ENCODE measurements around the gene RANBP9.

The RANBP9 gene

DNA sequence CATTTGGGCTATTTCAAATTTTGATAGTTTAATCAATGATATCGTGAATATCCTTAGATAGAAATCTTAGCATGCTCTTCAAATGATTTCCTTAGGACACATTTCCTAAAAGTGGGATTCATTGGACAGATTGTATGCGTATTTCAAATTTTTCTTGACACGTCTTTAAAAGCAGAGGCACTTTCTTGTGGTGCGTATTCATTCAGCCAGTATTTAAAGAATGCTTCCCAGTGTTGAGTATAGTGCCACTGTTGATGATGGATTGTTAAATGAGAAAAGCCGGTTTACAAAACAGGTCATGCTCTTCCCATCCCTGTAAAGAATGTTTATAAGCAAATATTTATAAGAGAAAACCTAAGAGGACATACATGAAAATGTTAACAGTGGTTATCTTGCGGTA is 111.6 kb downstream of the RANBP9 start:
- DNase-seq (ENCODE audit: low read depth), result no peak

DNA sequence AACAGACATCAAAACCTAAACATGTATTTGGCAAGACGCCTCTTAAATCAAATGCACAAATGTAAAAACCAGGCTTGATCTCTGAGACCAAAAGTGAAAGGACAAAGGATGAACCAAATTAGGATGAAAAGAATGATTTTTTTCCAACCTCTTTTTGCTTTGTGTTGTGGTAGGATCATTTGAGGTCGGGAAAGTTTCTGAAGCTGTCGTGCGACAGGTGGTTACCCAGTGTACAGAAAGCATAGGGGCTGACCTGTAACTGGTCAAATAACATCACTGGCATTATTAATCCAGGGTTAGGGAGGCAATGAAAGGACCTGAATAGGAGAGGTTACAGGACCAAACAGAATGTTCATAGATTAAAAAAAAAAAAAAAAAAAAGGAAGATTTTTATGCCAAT is 114.6 kb downstream of the RANBP9 start:
- no peak for DNase-seq (ENCODE audit: low read depth)

DNA sequence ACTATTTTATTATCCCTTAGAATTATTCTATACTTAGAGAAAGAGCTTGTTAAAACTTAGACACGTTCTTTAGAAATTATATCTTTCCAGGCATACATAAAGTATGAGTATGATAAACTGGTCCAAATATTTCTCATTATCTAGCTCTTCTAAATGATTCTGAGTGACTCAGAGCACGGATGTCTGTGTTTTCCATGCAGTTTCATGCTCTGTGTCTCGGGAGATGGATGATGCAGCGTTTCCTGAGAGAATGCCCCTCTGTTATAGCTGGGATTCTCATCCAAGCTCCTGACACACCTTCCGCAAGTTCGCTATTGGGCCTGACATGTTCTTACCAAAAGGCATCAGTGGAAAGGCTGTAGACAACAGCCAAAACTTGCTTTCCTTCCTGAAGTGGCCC is 117.9 kb downstream of the RANBP9 start:
- no peak for DNase-seq (ENCODE audit: low read depth)

DNA sequence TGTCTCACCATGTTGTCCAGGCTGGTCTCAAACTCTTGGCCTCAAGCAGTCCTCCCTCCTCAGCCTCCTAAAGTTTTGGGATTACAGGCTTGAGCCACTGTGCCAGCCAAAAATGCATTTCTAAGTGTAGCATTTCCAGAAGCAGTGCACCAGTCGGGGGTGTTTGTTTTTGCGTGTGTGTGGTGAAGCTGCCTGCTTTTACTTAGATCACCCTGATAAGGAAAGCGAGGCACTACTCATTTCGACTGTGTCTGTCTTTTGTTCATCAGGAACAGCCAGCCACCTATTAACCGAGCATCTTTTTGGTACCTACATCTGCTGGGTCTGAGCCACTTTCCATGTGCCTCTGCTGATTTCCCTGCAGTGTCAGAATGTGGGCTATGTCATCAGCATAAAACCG is 118.5 kb downstream of the RANBP9 start:
- no peak for DNase-seq (ENCODE audit: low read depth)

DNA sequence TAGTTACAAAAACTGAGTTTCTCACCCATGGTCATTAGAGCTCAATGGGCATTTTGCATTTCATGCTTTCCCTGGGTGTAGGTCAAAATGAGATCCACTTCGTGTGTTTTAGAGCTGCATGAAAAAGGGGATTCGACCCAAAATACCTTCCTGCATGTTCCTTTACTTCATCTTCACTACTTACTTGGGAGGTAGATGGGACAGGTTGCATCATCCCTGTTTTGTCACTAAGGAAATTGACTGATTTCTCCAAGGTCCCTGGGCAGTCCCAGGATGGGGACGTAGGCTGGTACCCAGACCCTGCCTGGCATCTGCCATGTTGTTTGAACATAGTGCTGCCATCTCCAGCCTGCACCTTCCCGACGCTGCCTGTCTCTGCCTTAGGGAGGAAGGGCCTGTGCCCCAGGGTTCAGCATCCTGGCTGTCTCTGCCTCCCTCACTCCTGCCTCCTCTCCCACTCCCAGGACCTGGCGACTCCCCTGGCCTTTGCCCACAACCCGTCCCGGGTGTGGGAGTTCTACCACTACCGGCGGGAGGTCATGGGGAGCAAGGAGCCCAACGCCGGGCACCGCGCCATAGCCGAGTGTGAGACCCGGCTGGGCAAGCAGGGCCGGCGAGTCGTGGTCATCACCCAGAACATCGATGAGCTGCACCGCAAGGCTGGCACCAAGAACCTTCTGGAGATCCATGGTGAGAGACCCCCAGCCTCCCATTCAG is 120.3 kb downstream of the RANBP9 start:
- DNase-seq (ENCODE audit: low read depth), result no peak

DNA sequence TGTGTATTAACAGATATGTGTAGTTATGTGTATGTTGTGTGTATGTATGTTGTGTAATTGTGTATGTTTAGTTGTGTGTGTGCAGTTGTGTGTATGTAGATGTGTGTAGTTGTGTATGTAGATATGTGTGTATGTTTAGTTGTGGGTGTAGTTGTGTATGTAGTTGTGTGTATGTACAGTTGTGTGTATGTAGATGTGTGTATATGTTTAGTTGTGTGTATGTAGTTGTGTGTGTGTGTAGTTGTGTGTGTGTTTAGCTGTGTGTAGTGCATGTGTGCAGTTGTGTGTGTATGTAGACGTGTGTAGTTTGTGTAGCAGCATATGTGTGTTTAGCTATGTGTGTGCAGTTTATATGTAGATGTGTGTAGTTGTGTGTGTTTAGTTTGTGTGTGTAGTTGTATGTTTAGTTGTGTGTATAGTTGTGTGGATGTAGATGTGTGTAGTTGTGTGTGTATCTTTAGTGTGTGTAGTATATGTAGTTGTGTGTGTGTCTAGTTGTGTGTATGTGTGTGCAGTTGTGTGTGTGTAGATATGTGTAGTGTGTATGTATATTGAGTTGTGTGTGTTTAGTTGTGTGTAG is 121.0 kb downstream of the RANBP9 start:
- no peak for DNase-seq (ENCODE audit: low read depth)

DNA sequence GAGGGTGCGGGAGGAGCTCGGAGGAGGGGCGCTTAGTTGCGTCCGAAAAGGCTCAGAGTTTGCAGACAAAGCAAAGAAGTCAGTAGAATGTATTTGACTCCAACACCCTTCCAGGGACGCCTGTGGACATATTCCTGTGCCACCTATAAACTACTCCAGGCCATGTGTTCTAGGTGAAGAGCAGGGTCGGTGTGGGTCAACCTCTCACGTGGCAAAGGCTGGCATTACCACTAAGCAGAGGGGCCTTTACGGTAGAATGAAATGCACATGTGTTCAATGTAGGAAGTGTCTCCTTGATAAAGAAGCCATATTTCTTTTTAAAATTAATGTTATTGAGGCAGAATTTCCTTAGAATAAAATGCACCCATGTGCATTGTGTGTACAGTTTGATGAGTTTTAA is 121.8 kb downstream of the RANBP9 start:
- DNase-seq (ENCODE audit: low read depth), result no peak

DNA sequence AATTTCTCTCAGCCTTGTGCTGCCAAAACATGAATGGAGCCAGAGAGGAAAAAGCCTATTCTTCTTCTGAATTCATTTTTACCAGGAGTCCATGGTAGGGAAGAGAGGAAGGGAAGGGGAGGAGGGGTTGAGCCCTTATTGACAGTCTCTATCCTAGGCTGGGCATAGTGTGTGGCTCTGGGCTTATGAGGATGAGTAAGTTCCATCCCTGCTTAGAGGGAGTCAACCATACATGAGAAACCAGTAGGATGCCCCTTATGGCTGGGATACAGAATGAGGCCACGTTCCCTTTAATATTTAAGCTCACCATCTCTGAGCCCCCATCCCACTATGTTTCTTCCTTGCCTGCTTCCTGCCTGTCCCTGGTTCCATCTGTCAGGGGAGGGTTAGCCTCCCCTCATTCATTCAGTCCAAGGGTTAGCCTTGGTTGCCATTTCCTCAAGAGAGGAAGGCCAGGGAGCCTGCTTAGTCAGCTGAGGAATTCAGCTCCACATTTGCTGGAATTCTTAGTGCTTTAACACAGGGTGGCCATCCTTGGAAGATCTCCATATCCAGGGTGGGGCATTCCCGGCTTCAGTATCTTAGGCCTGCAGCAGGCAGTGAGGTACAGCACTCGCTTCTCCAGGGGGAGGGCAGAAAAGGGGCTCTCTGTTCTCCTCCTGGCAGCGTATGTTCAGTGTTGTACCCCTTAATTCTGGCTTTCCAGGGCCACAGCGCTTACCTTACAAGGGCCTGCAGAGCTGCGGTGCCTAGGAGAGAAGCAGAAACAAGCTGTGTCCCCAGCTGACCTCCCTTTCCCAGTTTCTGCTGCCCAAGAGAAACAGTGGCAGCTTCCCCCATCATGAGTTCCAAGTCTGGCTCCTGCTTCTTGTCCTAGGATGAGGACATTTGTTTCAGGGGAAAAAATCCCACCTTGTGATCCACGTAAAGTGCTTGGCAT is 124.8 kb downstream of the RANBP9 start:
- DNase-seq (ENCODE audit: low read depth), result no peak

DNA sequence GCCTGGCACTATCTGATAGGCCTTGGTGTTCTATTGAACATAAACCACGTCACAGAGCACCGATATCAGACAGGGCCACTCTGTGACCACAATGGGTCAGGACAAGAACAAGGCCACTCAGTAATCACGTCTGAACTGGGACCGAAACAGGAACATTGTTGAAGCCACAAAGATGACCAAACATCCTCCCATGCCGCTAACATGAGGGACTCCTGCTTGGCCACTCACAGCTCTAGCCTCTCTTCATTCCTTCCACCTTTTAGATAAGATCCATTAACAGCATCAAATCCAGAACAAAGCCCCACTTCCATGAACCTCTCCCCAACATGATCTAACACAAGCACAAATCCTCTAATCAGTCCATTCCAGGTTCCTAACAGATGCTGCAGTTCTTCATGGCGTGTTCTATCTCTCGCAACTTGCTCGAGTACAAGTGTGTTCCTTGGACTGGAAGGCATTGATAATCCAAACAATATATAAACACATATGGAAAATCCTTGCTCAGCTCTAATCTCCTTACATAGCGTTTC is 129.9 kb downstream of the RANBP9 start:
- DNase-seq (ENCODE audit: low read depth), result no peak

DNA sequence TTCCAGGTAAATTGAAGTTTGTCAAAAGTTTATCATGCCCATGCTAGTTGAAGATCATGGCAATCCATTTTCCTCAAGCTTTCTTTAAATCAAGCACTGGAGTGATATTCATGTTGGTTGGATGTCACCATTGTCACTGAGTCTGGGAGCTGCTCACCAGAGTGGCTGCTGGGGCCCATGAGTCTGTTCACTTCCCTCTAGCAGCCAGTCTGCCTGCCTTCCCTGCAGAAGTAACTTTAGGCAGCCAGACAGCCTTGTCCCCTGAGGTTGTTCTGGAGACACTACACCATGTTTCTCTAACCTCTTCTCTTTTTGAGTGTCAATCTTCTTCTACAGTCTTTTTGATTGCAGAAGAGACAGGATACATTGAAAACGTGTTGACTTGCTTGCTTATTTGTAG is 131.7 kb downstream of the RANBP9 start:
- no peak for DNase-seq (ENCODE audit: low read depth)

DNA sequence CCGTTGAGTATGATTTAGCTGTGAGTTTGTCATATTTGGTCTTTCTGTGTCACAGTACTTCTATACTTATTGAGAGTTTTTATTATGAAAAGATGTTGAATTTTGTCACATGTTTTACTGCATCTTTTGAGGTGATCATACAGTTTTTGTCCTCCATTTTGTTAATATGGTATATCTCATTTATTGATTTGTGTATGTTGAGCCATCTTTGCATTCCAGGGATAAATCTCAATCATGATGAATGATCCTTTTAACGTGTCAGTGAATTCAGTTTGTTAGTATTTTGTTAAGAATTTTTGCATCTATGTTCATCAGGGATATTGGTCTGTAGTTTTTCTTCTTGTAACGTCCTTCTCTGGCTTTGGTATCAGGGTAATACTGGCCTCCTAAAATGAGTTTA is 133.7 kb downstream of the RANBP9 start:
- no peak for DNase-seq (ENCODE audit: low read depth)

DNA sequence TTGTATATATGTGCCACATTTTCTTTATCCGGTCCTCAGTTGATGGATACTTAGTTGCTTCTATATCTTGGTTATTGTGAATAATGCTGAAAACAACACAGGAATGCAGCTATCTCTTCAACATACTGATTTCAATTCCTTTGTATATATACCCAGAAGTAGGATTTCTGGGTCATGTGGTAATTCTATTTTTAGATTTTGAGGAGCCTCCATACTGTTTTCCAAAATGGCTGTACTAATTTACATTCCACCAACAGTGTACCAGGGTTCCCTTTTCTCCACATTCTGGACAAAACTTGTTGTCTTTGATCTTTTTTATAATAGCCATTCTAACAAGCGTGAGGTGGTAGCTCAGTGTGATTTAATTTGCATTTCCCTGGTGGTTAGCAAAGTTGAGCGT is 135.6 kb downstream of the RANBP9 start:
- DNase-seq (ENCODE audit: low read depth), result no peak

DNA sequence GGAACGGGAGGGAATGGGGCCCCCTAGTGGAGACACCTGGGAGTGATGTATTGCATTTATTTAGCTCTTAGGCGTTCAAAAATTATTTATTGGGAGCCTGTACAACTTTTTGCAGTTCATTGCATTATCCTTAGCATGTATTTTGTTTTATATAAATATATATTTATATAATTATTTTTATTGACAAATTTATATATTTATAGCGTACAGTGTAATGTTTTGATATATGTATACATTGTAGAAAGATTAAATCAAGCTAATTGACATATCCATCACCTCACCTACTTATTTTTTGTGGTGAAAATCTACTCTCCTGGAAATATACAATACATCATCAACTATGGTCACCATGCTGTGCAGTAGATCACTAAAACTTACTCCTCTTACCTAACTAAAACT is 136.3 kb downstream of the RANBP9 start:
- no peak for DNase-seq (ENCODE audit: low read depth)

DNA sequence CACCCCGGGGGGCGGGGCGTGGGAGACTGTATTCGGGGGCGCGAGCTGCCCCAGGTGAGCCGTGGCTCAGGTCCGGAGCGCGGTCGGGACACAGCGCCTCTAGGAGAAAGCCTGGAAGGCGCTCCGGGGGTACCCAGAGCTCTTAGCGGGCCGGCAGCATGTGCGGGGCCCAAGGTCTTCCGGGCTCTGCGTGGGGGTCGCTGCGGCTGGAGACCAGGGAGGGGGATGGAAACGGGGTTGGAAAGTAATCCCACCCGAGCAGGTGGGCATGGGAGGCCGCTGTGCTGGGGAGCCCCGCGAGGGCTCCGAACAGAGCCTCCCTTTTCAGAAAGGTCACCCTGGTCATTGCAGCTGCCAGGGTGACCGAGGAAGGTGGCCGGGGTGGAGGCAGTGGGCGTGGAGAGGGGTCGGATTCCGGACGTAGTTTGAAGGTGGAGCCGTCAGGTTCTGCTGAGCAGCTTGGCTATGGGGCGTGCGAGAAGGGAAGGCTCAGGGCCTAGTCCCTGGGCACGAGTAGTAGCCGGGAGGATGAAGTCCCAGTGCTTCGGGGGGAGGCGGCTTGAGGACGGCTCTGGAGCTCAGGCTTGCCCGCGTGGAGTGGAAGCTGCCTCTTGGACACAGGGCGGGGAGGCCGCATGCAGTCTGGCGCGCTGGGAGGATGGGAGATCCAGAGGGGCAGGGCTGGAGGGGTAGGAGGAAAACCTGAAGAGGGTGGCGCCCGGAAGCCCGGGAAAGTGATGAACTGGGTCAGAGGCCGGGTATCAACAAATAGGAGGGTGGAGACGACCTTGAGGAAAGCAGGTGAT is 136.9 kb downstream of the RANBP9 start, which contains the start of gene SIRT5:
TSS of gene SIRT5 (plus strand) at position 31 of the 806 bp plus-strand sequence. CDS start 9,510 bp downstream, outside the sequence.
- peak; percentile 65 for DNase-seq (ENCODE audit: low read depth)

DNA sequence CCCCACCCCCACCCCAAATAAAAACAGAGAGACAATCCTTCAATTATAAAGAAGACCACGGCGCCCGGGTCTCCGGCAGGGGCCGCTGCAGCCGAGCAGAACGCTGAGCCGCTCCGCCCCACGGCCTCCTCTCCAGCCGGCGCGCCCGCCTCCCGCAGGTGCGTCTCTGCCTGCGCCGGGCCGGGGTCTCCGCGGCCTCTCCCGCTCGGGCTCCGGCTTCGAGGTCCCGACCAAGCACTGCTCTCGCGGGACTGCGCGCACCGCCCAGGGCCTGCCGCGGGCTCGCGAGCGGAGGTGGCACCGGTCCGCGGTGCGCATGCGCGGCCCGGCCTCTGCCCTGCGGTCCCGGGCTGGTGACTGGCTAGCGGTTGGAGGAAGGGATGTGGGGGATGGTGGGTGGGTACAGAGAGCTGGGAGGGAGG is 137.5 kb downstream of the RANBP9 start:
- peak; percentile 67 for DNase-seq (ENCODE audit: low read depth)

DNA sequence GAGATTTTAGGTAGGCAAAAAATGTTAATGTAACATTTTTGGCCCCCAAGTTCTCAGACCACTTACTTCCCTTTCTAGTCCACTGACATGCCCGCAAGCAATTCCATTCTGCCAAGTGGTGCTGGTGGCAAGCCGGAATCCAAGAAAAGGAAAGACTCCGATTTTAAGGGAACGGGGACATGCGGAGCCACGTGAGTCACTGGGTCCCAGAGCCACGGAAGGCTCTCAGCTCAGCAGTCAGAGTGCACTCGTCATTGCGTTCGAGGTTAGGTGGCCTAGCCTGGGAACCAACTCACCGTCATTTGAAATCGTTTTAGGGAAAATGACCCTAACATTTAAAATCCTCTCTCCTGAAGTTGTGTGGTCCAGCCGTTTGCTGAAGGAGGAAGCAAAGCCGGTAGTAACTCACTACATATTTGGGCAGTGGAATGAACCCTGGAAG is 137.9 kb downstream of the RANBP9 start:
- DNase-seq (ENCODE audit: low read depth), result no peak

DNA sequence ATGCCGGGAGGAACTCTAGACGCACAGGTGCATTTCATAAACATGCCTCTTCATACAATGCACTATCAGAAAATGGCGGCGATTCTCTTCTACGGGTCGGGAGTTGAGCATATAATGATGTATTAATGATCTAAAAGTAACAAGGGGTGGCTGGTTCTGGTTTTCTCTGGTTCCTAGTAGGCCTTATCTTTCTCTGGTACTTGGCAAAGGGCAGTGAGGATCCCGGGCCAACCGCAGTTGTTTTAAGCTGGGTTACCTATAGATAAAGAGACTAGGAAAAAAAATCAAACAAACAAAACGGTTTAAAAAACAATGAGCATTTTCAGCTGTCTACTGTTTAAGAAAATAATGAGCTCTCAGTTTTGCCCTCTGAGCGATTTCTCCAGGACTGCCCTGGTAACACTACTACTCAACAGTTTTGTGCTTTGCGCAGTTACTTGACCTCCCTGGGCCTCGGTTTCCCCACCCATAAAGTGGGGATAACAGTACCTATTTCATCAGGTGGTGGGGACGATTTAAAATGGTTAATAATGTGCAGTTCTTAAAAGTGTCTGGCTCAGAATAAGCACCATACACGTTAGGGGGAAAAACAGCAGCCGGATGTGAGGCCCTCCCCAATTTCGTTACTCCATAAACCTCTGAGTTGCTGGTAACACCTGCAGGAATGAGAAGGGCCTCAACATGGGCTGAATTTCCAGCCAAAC is 138.5 kb downstream of the RANBP9 start:
- no peak for DNase-seq (ENCODE audit: low read depth)

DNA sequence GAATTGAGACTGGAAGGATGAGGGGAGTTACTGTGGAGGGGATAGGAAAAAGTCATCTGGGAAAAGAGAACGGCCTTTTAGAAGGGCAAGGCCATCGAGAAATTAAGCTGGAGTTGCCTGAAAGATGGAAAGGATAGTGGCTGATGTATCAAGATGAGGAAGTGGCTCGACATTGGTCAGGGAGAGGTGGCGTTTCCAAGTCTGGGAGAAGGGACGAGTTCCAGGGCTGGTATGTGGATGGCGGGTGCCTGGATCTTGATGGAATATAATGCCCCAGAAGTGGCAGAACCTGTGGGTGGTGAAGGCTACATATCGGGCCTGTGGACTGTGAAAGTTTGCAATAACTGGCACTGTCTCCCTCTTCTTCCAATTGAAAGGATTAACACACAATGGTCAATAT is 139.4 kb downstream of the RANBP9 start:
- DNase-seq (ENCODE audit: low read depth), result no peak

Data from HS-5 (cell line).